NCI-H510A treated with DMSO at 0.1 percent for 48 hours (cell line): ENCODE measurements around the gene BRSK2.

ENCODE experiments used
- DNase-seq: peaks from one replicate; lab custom pipeline; 2025; lab: John Stamatoyannopoulos, UW

The BRSK2 gene

GRCh38 chr11:1453611-1454034 lies 63.9 kb downstream of the BRSK2 start:
- DNase-seq, result peak; percentile 57

GRCh38 chr11:1454576-1454975 lies 64.8 kb downstream of the BRSK2 start:
- no peak for DNase-seq

DNA sequence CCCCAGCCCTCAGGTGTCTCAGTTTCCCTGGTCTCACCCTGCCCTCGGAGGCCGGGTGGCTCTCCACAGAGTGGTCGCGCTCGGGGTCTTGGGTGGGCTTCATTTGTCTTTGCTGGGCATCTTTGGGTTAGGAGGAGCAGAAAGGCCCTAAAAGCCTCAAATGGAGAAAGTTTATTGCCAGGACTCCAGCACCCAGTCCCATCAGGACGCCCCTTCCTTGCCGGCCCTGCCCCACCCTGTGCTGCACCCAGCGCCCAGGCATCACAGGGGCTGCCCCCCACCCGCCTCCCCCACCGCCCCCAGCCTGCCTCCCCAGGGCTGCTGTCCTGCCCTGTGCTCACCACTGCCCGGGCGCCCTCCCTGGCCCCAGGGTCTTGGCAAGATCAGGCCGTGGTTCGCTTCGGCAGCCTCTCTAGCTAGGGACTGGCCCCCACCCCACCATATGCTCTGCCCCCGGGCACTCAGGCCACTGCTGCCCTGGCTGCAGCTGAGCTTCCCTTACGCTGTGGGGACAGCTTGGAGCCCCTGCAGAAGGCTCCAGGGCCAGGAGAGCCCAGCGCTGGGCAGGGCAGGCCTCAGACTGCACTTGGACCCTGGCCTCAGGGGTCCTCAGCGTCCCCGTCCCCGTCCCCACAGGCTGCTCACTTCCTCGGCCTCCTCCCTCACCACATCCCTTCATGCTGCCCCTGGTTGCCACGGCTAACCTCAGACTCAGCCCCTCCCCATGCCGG lies 65.5 kb downstream of the BRSK2 start:
- no peak for DNase-seq

DNA sequence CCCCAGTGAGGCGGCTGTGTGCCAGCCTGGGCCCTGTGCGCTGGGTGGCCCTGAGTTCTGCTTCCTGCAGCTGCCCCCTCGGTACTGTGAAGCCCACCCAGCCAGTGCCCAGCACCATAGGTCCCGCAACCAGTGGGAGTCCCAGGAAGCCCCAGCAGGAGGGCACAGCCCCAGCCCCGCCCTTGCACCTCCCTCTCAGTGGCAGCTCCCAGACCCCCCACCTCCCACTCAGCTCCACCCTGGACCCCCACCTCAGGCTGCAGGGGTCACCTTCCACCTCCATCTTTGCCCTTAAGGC lies 66.0 kb downstream of the BRSK2 start:
- no peak for DNase-seq

DNA sequence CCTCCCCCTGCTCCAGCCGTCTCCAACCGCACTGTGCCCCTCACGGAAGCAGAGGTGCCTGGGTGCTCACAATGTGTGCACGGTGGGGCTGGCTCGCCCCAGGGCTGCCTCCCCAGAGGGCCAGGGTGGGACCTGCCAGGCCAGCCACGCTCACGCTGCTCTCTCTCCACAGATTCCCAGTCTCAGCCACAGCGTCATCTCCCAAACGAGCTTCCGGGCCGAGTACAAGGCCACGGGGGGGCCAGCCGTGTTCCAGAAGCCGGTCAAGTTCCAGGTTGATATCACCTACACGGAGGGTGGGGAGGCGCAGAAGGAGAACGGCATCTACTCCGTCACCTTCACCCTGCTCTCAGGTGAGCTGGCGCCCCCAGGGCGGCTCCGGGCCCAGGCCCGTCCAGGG lies 66.4 kb downstream of the BRSK2 start:
- DNase-seq, result no peak

- DNase-seq, result no peak
Observed at GRCh38 chr11:1456596-1457325, 67.0 kb downstream of the BRSK2 start.

- DNase-seq, result no peak
Observed at GRCh38 chr11:1457326-1457680, 67.6 kb downstream of the BRSK2 start.

- DNase-seq, result no peak
Observed at GRCh38 chr11:1457856-1458255, 68.1 kb downstream of the BRSK2 start.

- peak; percentile 80 for DNase-seq
Observed at GRCh38 chr11:1458340-1459218, 68.8 kb downstream of the BRSK2 start.

DNA sequence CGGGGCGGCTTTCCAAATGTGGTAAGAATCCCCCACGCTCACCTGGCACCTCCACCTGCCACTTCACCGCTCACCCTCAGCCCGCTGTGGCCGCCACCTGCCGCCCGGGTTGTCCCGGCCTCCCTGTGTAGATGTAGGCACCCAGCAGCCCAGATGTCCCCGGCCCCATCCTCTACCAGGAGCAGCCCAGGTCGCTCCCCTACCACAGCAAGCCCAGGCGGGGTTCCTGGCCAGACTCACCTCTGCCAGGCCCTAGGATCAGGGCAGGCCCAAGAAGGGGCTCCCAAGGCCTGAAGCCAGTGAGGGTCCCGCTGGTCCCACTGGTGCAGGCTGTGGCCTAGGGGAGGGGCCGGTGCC lies 69.5 kb downstream of the BRSK2 start:
- no peak for DNase-seq

DNA sequence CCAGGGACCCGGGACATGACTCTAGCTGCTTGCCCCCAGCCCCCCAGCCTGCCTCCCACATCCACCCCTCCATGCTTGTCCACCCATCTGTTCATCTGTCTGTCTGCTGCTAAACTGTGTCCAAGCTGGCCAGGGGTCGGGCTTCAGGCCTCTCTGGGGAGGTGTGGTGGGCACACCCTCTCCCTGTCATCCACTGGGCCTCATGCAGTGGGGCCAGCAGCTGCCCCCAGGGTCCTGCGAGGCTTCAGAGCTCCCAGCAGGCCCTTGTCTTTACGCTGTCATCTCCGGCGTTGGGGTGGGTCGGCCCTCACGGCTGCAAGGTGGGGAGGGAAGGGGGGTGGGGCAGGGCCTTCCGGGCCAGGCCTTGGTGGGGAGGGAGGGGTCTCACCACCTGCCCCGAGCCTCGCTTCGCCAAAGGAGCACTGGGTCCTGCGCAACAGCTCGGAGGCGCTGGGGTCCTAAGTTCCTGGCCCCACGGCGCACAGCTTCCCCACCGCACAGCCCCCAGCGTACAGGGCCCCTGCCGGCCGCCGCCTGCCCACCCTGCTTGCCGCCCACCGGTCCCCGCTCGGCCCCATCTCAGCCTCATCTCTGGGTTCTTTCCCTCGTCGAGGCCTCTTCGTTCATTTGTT lies 70.1 kb downstream of the BRSK2 start:
- no peak for DNase-seq

DNA sequence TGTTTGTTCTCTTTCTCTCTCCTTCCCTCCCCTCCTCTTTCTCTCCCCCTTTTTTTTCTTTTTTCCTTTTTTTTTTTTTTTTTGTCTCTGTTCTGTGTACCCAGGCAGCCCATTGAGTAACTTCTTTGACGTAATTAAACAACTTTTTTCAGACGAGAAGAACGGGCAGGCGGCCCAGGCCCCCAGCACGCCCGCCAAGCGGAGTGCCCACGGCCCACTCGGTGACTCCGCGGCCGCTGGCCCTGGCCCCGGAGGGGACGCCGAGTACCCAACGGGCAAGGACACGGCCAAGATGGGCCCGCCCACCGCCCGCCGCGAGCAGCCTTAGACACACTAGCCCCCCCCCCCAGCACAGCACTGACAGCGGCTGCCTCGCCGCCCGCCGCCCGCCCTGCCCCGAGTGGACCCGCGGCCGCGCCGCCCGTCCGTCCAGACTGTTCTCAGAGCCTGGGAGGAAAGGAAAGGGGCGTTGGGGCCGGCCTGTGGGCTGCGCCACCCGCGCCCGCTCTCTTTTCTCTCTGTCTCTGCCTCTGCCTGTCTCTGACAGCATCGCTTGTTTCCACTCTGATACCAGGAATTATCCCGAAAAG lies 70.8 kb downstream of the BRSK2 start:
- no peak for DNase-seq

DNA sequence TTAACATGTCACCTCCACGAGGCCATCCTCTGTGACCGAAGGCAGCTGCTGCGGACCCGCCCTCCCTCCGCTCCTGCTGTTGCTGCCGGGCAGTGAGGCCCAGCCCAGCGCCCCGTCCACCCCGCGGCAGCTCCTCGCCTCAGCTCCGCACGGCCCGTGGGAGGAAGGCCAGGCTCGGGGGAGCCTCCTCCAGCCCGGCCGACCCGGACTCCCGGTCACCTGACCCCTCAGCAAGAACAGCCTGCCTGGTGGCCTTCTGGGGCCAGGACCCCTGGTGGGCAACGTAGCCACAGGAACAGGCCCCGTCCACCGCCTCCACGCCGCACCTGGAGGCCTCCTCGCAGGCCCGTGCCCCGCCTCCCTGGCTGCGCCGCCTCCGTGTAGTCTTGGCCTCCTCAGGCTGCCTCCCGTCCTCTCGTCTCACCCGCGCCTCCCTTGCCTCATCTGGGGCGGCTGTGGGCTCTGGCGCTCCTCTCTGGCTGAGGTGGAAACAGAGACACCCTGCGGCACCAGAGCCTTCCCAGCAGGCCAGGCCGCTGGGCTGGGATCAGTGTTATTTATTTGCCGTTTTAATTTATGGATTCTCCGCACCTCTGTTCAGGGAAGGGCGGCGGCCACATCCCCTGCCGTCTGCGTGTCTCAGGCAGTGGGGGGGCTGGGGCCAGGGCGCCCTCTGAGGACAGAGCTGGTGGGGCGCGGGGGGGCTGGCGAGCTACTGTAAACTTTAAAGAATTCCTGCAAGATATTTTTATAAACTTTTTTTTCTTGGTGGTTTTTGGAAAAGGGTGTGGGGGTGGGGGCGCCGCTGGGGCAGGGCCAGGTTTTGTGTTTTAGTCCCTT lies 71.5 kb downstream of the BRSK2 start:
- DNase-seq, result no peak

DNA sequence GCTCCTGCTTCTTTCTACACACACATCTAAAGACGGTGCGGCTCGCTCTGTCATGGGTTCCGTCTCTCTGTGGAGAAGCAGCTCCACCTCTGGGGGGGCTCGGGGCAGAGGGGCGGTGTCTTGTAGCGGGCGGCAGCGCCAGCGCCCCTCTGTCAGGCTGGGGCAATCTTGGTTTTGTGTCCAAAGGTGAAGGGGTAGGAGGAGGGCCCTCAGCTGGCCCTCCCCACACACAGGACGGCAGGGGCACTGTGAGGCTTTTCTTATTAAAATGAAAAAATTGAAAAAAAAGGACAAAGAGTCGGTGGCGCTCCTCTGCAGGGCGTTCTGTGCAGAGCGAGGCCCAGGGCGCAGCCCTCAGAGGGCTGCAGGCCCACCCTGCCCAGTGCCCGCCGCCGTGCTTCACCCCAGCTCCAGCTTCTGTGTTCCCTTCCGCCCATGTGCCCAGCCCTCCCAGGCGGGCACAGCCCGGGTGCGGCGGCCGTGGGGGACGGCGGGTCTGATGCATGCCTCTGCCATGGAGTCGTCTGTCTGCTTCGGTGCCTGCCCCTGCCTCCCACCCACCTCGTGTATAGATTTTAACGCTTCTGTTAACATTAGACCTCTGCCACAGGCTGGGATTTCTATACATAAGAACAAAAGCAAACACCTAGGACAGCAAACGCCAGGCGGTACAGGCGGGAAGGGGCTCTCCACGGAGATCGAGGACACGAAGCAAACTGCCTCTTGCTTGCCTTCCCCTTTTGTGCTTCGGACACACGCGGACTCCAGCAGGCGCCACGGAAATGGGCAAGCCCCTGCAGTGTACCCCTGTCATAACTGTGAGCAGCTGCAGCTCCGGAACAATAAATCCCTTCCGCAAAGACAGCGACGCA lies 72.3 kb downstream of the BRSK2 start:
- DNase-seq, result no peak

GRCh38 chr11:1462698-1462975 lies 72.9 kb downstream of the BRSK2 start:
- DNase-seq, result no peak

- no peak for DNase-seq
Observed at GRCh38 chr11:1463056-1463455, 73.3 kb downstream of the BRSK2 start.

GRCh38 chr11:1466784-1467183 lies 77.0 kb downstream of the BRSK2 start:
- no peak for DNase-seq

DNA sequence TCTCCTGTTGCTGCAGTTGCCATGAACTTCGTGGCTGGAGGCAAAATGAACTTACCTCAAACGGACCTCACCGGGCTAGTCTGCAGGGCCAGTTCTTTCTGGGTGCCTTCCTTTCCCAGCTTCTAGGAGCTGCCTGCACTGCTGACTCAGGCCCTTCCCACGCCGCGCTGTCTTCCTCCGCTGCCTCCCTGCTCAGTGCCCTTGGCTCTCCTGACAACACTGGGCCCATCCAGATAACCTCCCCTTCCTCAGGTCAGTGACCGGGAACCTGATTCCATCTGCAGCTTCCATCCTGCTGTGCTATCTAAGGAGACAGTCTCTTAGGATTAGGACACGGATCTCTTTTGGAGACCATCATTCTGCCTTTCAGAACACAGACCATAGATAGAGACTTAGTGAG lies 77.5 kb downstream of the BRSK2 start:
- DNase-seq, result no peak

DNA sequence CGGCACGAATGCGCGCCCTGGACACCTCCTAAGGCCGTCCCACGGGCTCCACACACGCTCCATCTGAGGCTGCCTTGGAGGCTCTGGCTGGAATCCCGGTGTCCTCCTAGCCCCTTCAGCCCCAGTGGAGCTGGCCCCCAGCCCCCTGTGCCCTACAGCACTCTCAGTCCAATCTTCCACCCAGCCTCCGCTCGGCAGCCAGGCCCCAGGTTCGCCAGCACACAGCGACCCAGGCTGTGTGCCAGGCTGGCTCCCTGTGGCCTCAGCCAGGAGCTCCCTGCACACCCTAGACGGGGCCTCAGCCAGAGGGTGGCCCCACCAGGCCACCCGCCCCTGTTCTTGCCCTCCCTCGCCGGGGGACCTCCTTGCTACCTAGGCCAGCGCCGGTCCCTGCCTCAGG lies 78.3 kb downstream of the BRSK2 start:
- no peak for DNase-seq

DNA sequence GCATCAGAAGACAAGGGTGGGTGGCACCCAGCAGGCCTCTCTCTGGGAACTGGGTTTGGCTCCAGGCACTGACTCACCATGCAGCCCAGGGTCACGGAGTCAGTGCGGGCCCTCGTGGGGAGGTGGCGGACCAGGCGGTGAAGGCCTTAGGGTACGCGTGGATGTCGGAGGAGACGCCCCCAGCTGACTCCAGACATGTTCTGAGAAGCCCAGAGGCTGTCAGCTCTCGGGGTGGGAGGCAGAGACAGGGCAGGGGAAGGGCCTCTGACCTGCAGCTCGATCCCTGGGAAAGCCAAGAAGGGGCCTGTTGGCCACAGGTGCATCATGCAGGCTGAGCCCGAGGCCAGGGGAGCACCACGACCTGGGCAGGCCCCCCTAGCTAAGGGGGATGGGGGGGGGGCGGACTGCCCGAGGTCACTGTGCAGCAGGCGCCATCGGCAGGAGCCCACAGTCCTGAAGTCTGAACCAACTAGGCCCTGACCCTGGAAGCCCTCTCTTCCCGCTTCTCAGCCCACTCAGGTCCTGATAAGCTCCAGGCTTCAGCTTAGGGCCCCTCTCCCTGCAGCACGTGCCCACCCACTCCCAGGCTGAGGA lies 78.8 kb downstream of the BRSK2 start:
- no peak for DNase-seq
